GM18861 (cell line): ENCODE results near the gene SHFL.

Source experiments
- ATAC-seq: cut with Tn5 transposase; IDR thresholded peaks from one replicate; pipeline ENCODE4 v1.9.1; 2021; ENCODE audit not compliant: unreplicated experiment

The SHFL gene

DNA sequence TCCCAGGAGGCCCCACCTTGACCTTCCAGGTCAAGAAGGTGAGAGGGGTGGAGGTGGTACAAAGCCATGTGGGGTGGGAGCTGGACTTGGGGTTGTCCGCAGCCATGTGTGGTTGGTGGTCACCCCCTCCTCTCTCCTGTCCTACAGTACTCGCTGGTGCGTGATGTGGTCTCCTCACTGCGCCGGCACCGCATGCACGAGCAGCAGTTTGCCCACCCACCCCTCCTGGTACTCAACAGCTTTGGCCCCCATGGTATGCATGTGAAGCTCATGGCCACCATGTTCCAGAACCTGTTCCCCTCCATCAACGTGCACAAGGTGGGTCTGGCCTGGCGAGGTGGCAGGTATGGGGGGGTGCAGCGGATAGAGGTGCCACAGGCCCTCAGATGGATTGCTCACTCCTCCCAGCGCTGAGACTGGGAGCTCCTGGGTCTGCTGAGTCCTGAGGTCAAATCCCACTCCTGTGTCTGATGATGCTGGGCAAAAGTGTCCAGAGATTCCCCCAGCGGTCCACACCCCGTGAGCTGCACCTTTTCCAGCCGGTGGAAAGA lies 21.8 kb downstream of the SHFL start:
- no peak for ATAC-seq

DNA sequence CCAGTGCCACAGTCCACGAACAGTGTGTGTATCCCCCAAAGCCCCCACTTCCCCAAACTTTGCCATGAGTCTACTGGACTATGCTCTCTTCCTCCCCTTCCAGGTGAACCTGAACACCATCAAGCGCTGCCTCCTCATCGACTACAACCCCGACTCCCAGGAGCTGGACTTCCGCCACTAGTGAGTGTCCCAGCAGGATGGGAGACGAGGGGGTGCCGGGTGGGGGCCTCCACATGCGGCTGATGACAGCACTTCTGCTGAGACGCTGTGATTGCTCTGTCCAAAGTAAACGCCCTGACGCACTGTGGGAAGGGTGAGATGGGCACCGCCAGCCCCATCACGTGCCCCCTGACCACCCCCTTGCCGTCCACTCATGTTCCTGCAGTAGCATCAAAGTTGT lies 23.4 kb downstream of the SHFL start:
- no peak for ATAC-seq

DNA sequence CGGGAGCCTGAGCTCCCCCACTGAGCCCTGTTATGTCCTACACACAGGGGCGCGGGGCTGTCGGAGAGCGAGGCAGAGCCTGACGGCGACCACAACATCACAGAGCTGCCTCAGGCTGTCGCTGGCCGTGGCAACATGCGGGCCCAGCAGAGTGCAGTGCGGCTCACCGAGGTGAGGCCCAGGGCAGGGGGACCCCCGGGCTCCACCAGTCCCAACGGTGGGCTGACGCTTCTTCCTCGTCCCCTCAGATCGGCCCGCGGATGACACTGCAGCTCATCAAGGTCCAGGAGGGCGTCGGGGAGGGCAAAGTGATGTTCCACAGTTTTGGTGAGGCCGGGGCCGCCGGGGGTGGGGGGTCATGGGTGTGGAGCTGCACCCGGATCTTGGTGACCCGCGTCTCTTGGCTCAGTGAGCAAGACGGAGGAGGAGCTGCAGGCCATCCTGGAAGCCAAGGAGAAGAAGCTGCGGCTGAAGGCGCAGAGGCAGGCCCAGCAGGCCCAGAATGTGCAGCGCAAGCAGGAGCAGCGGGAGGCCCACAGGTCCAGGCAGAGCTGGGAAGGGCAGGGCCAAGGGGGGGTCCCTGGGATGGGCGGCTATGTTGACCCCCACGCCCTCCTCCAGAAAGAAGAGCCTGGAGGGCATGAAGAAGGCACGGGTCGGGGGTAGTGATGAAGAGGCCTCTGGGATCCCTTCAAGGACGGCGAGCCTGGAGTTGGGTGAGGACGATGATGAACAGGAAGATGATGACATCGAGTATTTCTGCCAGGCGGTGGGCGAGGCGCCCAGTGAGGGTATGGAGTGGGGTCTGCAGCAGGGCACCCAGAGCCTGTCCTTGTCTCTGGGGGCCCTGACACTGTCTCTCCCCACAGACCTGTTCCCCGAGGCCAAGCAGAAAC lies 24.2 kb downstream of the SHFL start:
- ATAC-seq, result no peak

DNA sequence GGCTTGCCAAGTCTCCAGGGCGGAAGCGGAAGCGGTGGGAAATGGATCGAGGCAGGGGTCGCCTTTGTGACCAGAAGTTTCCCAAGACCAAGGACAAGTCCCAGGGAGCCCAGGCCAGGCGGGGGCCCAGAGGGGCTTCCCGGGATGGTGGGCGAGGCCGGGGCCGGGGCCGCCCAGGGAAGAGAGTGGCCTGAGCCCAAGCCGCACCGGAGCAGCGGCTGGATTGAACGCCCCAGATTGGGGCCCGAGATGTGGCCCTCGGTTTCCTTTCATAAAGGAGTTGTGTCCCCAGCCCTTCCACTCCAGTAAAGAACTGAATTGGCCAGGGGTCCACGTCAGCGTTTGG lies 24.8 kb downstream of the SHFL start:
- ATAC-seq, result no peak

GRCh38 chr19:10111405-10111811 lies 25.3 kb downstream of the SHFL start, which contains the start of gene P2RY11:
Gene P2RY11, plus strand, starts transcription at chr19:10111693. Its CDS starts 29 bp downstream, at chr19:10111722.
- no peak for ATAC-seq

GRCh38 chr19:10112037-10112761 lies 26.1 kb downstream of the SHFL start:
- no peak for ATAC-seq

DNA sequence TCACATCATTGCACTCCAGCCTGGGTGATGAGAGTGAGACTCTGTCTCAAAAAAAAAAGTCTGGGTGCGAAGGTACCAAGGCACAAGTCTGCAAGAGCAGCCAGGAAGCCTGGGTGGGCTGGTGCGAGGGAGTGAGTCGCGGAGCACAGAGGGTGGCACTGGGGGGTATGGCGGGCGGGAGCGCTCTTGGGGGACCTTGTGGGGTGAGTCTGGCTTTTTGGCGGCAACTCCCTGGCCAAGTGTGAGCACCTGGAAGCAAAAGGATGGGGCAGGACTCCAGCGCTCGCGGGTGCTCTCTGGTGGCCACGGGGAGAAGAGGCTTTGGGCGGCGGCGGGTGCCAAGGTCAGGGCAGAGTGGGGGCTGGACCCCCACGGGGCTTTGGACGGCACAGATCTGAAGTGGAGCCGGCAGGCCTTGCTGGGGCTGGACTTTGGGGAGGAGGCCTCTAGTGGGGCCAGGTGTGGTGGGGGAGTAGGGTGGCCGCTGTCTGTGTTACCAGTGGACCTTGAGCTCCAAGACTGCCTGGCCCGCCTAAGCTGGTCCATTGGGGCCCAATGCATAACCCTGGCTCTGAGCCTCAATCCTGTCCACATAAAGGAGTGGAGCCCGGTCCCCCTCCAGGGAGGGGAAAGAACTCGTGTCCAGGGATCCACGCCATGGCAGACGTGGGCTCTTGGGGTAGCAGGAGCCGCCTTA lies 26.9 kb downstream of the SHFL start:
- ATAC-seq, result no peak

DNA sequence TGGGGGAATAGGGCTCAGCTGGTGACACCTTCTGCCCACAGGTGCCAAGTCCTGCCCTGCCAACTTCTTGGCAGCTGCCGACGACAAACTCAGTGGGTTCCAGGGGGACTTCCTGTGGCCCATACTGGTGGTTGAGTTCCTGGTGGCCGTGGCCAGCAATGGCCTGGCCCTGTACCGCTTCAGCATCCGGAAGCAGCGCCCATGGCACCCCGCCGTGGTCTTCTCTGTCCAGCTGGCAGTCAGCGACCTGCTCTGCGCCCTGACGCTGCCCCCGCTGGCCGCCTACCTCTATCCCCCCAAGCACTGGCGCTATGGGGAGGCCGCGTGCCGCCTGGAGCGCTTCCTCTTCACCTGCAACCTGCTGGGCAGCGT lies 27.5 kb downstream of the SHFL start:
- ATAC-seq, result no peak

DNA sequence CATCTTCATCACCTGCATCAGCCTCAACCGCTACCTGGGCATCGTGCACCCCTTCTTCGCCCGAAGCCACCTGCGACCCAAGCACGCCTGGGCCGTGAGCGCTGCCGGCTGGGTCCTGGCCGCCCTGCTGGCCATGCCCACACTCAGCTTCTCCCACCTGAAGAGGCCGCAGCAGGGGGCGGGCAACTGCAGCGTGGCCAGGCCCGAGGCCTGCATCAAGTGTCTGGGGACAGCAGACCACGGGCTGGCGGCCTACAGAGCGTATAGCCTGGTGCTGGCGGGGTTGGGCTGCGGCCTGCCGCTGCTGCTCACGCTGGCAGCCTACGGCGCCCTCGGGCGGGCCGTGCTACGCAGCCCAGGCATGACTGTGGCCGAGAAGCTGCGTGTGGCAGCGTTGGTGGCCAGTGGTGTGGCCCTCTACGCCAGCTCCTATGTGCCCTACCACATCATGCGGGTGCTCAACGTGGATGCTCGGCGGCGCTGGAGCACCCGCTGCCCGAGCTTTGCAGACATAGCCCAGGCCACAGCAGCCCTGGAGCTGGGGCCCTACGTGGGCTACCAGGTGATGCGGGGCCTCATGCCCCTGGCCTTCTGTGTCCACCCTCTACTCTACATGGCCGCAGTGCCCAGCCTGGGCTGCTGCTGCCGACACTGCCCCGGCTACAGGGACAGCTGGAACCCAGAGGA lies 28.0 kb downstream of the SHFL start:
- no peak for ATAC-seq

- no peak for ATAC-seq
These were observed 28.7 kb downstream of the SHFL start for GRCh38 chr19:10114651-10115391.

DNA sequence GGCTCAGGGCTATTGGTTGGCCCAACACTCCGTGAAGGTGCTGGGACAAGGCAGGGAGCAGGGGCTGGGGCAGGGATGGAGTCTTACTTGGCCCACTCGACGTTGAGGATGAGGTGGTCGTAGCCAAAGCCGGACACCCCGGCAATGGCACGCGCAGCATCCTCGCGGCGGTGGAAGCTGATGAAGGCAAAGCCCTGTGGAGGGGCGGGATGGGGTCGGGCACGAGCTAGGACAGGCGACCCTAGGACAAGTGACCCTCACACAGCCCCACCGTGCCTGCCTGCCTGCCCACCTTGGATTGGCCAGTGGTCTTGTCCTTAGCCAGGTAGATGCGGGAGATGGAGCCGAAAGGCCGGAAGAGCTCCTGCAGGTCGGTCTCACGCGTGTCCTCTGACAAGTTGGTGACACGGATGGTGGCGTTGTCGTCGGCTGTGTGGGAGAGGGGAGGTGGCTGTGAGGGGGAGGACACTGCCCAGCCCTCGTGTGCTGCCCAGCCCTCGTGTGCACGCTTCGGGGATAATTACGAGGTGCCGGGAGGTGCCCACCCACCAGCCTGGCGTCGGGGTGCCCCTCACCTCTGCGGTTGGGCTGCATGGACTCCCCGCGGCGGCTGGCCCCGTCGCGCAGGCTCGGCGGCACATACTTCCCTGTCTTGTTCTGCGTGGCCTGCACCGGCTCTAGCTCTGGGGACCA lies 29.4 kb downstream of the SHFL start:
- no peak for ATAC-seq

DNA sequence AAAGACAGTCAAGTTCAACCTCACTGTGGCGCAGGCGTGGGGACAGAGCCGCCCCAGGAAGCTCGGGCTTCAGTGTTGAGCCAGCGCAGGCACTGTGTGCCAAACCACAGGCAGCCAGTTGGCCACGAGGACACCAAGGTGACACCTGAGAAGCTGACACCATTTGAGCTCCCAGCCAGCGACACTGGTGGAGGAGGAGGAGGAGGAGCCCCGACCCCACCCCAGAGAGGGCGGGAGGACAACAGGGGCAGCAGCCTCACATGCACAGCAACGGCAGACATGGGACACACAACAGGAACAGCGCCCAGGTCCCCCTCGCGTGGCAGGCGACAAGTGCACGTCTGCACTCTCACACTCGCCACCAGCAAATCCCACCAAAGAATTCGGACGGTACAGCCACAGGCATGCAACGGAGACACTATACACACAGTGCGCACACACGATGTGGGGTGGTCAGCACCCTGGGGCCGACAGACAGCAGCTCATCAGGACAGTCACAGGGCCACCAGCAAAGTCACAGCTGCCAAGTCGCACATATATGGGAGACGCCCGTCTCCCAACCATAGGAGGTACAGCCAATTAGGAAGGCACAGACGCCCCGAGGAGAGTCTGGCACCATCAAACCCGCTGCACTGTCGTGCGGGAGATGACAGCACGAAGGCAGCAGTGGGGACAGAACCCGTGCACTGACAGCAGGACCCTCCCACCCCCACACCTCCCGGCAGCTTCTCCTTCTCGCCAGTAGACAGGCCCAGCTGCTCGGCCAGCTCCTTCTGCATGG lies 30.2 kb downstream of the SHFL start:
- ATAC-seq, result no peak

- ATAC-seq, result no peak
These were observed 30.9 kb downstream of the SHFL start for GRCh38 chr19:10116866-10117616.

DNA sequence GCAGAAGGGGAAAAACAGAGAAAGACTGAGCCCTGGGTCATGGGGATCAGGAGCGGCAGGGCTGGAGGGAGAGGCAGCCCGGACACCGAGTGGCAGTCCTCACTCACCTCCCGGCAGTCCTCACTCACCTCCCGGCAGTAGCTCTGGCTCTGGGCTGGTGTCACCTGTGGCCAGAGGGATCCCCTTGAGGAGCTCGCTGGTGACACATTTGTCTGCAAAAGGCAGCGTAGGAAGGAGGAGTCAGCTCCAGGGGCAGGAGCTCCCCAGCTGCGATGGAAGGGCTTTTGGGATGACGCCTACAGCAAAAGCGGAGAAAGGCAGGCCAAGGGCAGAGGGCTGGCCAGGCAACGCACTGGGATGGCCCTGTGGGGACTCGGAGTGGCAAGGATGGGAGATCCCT lies 32.8 kb downstream of the SHFL start:
- ATAC-seq, result no peak

GRCh38 chr19:10120538-10121189 lies 34.5 kb downstream of the SHFL start:
- no peak for ATAC-seq

DNA sequence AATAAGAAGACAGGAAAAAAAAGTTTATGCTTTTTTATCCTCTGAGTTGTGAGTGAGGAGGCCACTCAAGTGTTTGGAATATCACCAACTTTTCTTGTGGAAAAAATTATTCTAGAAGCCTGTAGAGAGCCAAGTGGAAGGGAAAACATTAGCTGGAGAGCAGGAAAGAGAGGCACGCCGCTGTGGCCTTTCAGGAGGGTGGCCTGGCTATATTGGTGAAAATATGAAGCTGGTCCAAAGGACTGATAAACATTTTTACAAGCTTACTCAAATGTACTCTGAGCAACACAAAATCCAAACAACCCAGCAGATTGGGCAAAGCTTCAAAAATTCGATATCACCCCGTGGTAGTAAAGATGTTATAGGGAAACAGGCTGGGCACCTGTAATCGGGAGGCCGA lies 35.9 kb downstream of the SHFL start:
- no peak for ATAC-seq

DNA sequence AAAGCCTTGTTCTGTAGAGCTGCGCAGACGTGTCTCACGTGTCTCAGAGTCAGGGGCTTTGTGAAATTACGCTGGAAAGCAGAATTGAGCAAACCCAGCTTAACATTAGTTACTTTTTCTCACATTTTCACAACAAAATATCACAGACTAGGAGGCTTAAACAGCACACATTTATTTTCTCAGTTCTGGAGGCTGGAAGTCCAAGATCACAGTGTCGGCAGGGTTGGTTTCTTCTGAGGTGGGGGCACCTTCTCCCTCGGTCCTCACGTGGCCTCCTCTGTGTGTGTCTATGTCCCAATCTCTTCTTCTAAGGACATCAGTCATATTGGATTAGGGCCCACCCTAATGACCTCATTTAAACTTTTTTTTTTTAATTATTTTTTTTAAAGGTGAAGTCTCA lies 38.3 kb downstream of the SHFL start:
- no peak for ATAC-seq

DNA sequence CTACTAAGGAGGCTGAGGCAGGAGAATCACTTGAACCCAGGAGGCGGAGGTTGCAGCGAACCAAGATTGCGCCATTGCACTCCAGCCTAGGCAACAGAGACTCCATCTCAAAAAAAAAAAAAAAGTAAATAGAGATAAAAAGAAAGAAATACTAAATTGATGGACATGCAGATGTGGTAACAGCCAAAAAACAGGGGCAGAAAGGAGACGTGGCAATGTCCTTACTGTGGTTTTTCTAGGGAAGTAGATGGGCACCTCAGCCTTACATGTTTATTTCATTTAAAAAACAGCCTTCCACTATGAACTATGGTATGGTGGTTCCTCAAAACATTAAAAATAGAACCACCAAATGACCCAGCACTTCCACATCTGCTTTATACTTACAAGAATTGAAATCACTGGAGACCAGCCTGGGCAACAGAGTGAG lies 40.1 kb downstream of the SHFL start:
- ATAC-seq, result no peak
